ENCODE measurements around the gene TEKT5. TPM values are rescaled to one million over a fixed set of nuclear protein-coding genes. Genes with fewer than 3 reads are reported as not detected.
"Not testable (repeated sequence)": the region's sequence is repeated elsewhere in the genome, so short reads cannot be mapped to it uniquely, and the experiment has no call there.

The TEKT5 gene
- total and polyA plus RNA-seq, 9 donors = 0.13 to 0.39 (median 0.16) TPM; not detected in 4

DNA sequence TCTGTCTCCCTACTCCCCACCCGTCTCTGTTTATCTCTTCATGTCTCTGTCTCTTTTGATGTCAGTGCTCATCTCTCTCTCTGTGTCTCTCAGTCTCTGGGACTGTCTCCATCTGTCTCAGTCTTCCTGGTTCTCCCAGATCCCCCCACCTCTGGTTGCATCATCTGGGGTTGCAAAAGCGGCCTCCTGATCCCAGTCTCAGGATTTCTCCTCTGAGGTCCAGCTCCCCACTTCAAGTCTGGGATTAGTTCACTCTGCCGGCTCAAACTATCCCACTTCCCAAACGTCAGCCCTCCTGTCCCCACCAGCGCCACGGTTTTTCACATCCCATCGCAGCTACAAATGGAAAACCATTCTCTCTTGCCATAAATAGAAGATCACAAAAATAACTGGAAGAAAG, 9.0 kb downstream of the TEKT5 start:
- Histone ChIP-seq H3K27me3 (ENCODE audit: control insufficient read depth, insufficient read depth, low read length) (peaks cover 4% of the 10 kb centered on the region), H3K27ac (ENCODE audit: low read length) (no peak overlapping the region), H3K4me1 (ENCODE audit: control insufficient read depth, insufficient read depth, low read length) (peaks cover 7% of the 10 kb centered on the region), H3K9me3 (replicated peaks; ENCODE audit: control insufficient read depth, low read depth, low read length) (no peaks in the 10 kb centered on the region), H3K36me3 (ENCODE audit: control insufficient read depth, insufficient read depth, low read length) (no peaks in the 10 kb centered on the region), H3K4me3 (ENCODE audit: low read length) (no peak overlapping the region)
- peak; percentile 35 for DNase-seq
- 75% methylated on average over 7 of the region's 7 CpGs for WGBS (ENCODE audit: insufficient coverage)

DNA sequence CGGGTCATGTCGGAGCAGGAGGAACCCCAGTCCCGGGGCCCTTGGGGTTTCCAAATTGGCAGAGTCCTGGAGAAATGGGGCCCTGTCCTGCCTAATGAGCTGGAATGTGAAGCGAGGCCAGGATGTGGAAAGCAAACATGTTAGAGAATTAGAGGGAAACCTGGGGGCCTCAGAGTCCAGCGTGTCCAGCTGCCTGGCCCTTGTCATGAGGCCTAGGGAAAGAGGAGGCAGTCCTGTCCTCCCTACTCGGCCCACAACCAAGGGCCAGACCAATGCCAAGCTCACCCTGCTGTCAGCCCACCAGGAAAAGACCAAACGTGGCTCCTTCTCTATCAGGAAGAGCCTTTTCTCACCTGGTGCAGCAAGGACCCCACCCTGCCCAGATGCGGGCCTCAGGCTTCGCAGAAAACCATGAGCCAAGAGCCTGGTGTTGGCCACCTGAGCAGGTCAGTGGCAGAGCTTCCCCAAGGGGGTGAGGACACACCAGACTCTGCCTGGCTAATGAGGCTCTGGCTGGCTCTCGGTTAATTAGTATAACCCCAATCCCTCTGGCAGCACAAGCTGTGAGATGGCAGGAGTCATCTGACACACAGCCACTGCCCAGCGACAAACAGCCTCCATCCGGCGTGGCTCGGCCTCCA, 10.1 kb downstream of the TEKT5 start:
- Histone ChIP-seq H3K27ac (ENCODE audit: low read length) (no peak overlapping the region), H3K27me3 (ENCODE audit: control insufficient read depth, insufficient read depth, low read length) (peaks cover 6% of the 10 kb centered on the region), H3K4me1 (ENCODE audit: control insufficient read depth, insufficient read depth, low read length) (peaks cover 7% of the 10 kb centered on the region), H3K4me3 (ENCODE audit: low read length) (no peak overlapping the region), H3K9me3 (replicated peaks; ENCODE audit: control insufficient read depth, low read depth, low read length) (no peaks in the 10 kb centered on the region), H3K36me3 (ENCODE audit: control insufficient read depth, insufficient read depth, low read length) (no peaks in the 10 kb centered on the region)
- 55% methylated on average over 14 of the region's 14 CpGs for WGBS (ENCODE audit: insufficient coverage)
- DNase-seq = peak; percentile 53

GRCh38 chr16:10683170-10683569, 11.6 kb downstream of the TEKT5 start:
- no peaks in the 10 kb centered on the region for H3K9me3 ChIP-seq (replicated peaks; ENCODE audit: control insufficient read depth, low read depth, low read length)
- no peaks in the 10 kb centered on the region for H3K36me3 ChIP-seq (ENCODE audit: control insufficient read depth, insufficient read depth, low read length)
- WGBS (ENCODE audit: insufficient coverage) = 29% methylated on average over 5 of the region's 8 CpGs
- peaks cover 4% of the 10 kb centered on the region for H3K27me3 ChIP-seq (ENCODE audit: control insufficient read depth, insufficient read depth, low read length)
- no peak overlapping the region for H3K4me3 ChIP-seq (ENCODE audit: low read length)
- H3K4me1 ChIP-seq (ENCODE audit: control insufficient read depth, insufficient read depth, low read length) = peaks cover 7% of the 10 kb centered on the region
- H3K27ac ChIP-seq (ENCODE audit: low read length) = no peak overlapping the region
- no peak for DNase-seq

DNA sequence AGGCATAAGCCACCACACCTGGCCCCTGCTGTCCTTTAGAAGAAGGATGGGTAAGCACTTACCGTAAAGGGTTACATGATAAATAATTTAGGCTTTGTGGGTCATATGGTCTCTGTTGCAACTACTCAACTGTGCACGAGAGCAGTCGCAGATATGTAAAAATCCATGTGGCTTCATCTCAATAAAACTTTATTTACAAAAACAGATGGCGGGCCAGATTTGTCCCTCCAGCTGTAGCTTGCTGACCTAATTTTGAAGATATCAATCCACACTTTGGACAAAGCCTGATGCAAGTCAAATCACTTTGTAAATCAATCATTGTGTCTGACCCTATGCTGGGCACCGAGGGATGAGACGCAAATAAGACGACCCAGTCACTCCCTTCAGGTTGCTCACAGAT, 12.1 kb downstream of the TEKT5 start:
- 100% methylated on average over 1 of the region's 7 CpGs for WGBS (ENCODE audit: insufficient coverage)
- H3K9me3 ChIP-seq (replicated peaks; ENCODE audit: control insufficient read depth, low read depth, low read length) = no peaks in the 10 kb centered on the region
- H3K27ac ChIP-seq (ENCODE audit: low read length) = no peak overlapping the region
- H3K4me3 ChIP-seq (ENCODE audit: low read length) = no peak overlapping the region
- H3K27me3 ChIP-seq (ENCODE audit: control insufficient read depth, insufficient read depth, low read length) = peaks cover 4% of the 10 kb centered on the region
- H3K4me1 ChIP-seq (ENCODE audit: control insufficient read depth, insufficient read depth, low read length) = peaks cover 7% of the 10 kb centered on the region
- no peaks in the 10 kb centered on the region for H3K36me3 ChIP-seq (ENCODE audit: control insufficient read depth, insufficient read depth, low read length)
- no peak for DNase-seq

GRCh38 chr16:10681310-10682308, 13.1 kb downstream of the TEKT5 start:
- peaks cover 7% of the 10 kb centered on the region for H3K4me1 ChIP-seq (ENCODE audit: control insufficient read depth, insufficient read depth, low read length)
- WGBS (ENCODE audit: insufficient coverage) = 79% methylated on average over 18 of the region's 29 CpGs

GRCh38 chr16:10679921-10680320, 14.8 kb downstream of the TEKT5 start:
- H3K36me3 ChIP-seq (ENCODE audit: control insufficient read depth, insufficient read depth, low read length) = no peaks in the 10 kb centered on the region
- peaks cover 6% of the 10 kb centered on the region for H3K27me3 ChIP-seq (ENCODE audit: control insufficient read depth, insufficient read depth, low read length)
- no peak overlapping the region for H3K4me3 ChIP-seq (ENCODE audit: low read length)
- peaks cover 7% of the 10 kb centered on the region for H3K4me1 ChIP-seq (ENCODE audit: control insufficient read depth, insufficient read depth, low read length)
- DNase-seq = no peak
- H3K9me3 ChIP-seq (replicated peaks; ENCODE audit: control insufficient read depth, low read depth, low read length) = no peaks in the 10 kb centered on the region
- H3K27ac ChIP-seq (ENCODE audit: low read length) = no peak overlapping the region

More at GRCh38 chr16:10681310-10682308, 13.1 kb downstream of the TEKT5 start:
- DNase-seq = no peak
- H3K9me3 ChIP-seq (replicated peaks; ENCODE audit: control insufficient read depth, low read depth, low read length) = no peaks in the 10 kb centered on the region
- peaks cover 4% of the 10 kb centered on the region for H3K27me3 ChIP-seq (ENCODE audit: control insufficient read depth, insufficient read depth, low read length)
- no peak overlapping the region for H3K4me3 ChIP-seq (ENCODE audit: low read length)
- H3K27ac ChIP-seq (ENCODE audit: low read length) = no peak overlapping the region
- H3K36me3 ChIP-seq (ENCODE audit: control insufficient read depth, insufficient read depth, low read length) = no peaks in the 10 kb centered on the region

DNA sequence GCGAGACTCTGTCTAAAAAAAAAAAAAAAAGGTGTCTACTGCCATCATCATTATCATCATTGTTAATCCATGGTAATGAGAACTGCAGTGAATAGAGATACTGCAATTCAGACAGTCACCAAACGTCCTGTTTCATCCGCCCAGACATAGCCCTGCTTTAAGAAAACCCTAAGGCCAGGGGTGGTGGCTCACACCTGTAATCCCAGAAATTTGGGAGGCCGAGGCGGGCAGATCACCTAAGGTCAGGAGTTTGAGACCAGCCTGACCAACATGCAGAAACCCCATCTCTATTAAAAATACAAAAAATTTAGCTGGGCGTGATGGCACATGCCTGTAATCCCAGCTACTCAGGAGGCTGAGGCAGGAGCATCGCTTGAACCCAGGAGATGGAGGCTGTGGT, 15.3 kb downstream of the TEKT5 start:
- not testable (repeated sequence) for DNase-seq; H3K36me3 ChIP-seq (ENCODE audit: control insufficient read depth, insufficient read depth, low read length); H3K4me3 ChIP-seq (ENCODE audit: low read length); H3K27me3 ChIP-seq (ENCODE audit: control insufficient read depth, insufficient read depth, low read length); H3K9me3 ChIP-seq (replicated peaks; ENCODE audit: control insufficient read depth, low read depth, low read length); H3K27ac ChIP-seq (ENCODE audit: low read length); H3K4me1 ChIP-seq (ENCODE audit: control insufficient read depth, insufficient read depth, low read length)
- WGBS (ENCODE audit: insufficient coverage) = 85% methylated on average over 5 of the region's 7 CpGs

GRCh38 chr16:10678655-10679054, 16.1 kb downstream of the TEKT5 start:
- WGBS (ENCODE audit: insufficient coverage) = no CpG with 5 or more reads among the region's 2 CpGs
- DNase-seq = no peak
- Histone ChIP-seq H3K4me1 (ENCODE audit: control insufficient read depth, insufficient read depth, low read length) (no peaks in the 10 kb centered on the region), H3K4me3 (ENCODE audit: low read length) (no peak overlapping the region), H3K36me3 (ENCODE audit: control insufficient read depth, insufficient read depth, low read length) (no peaks in the 10 kb centered on the region), H3K27me3 (ENCODE audit: control insufficient read depth, insufficient read depth, low read length) (peaks cover 6% of the 10 kb centered on the region), H3K9me3 (replicated peaks; ENCODE audit: control insufficient read depth, low read depth, low read length) (no peaks in the 10 kb centered on the region), H3K27ac (ENCODE audit: low read length) (no peak overlapping the region)

DNA sequence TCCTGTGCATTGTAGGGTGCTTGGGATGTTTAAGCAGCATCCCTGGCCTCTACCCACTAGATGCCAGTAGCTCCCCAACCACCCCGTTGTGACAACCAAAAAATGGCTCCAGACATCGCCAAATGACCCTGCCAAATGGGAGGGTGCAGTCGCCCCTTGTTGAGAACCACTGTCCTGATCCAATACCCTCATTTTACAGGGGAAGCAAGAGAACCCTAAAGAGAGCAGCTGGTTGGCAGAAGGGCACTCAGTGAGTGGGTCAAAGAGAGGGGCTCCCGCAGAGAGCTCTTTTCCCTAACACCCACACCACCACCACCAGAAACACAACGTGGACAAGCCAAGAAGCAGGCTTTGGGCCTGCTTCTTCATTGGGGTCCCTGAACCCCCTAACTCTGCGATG, 18.4 kb downstream of the TEKT5 start:
- no peak for DNase-seq
- no peak overlapping the region for H3K27ac ChIP-seq (ENCODE audit: low read length)
- no peaks in the 10 kb centered on the region for H3K4me1 ChIP-seq (ENCODE audit: control insufficient read depth, insufficient read depth, low read length)
- H3K9me3 ChIP-seq (replicated peaks; ENCODE audit: control insufficient read depth, low read depth, low read length) = no peaks in the 10 kb centered on the region
- no peaks in the 10 kb centered on the region for H3K36me3 ChIP-seq (ENCODE audit: control insufficient read depth, insufficient read depth, low read length)
- no peak overlapping the region for H3K4me3 ChIP-seq (ENCODE audit: low read length)
- 90% methylated on average over 2 of the region's 6 CpGs for WGBS (ENCODE audit: insufficient coverage)
- H3K27me3 ChIP-seq (ENCODE audit: control insufficient read depth, insufficient read depth, low read length) = peaks cover 6% of the 10 kb centered on the region

DNA sequence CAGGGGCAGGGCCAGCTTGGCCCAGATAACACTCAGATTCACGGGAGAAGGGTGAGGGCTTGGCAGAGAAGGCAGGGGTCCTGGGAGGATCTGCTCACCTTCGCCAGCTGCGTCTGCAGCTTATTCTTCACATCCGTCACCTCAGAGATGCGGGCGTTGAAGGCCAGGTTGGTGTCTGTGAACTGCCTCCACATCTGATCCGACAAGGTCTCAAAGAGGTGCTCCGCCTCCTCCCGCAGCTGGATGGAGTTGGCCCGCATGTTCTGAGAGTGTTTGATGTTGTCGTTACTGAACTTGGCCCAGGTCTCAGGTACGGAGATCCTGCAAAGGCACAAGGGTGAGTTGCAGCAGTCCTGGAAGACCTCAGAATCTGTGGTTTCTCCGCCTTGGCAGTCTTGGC, 18.9 kb downstream of the TEKT5 start:
- Histone ChIP-seq H3K27me3 (ENCODE audit: control insufficient read depth, insufficient read depth, low read length) (peaks cover 6% of the 10 kb centered on the region), H3K36me3 (ENCODE audit: control insufficient read depth, insufficient read depth, low read length) (no peaks in the 10 kb centered on the region), H3K4me1 (ENCODE audit: control insufficient read depth, insufficient read depth, low read length) (no peaks in the 10 kb centered on the region), H3K4me3 (ENCODE audit: low read length) (no peak overlapping the region), H3K27ac (ENCODE audit: low read length) (no peak overlapping the region), H3K9me3 (replicated peaks; ENCODE audit: control insufficient read depth, low read depth, low read length) (no peaks in the 10 kb centered on the region)
- 86% methylated on average over 12 of the region's 13 CpGs for WGBS (ENCODE audit: insufficient coverage)
- DNase-seq = no peak
